Measurements from ENCODE around the gene CEP85. TPM values are rescaled to one million over a fixed set of nuclear protein-coding genes. Genes with fewer than 3 reads are reported as not detected.

CEP85 gene, protein sequence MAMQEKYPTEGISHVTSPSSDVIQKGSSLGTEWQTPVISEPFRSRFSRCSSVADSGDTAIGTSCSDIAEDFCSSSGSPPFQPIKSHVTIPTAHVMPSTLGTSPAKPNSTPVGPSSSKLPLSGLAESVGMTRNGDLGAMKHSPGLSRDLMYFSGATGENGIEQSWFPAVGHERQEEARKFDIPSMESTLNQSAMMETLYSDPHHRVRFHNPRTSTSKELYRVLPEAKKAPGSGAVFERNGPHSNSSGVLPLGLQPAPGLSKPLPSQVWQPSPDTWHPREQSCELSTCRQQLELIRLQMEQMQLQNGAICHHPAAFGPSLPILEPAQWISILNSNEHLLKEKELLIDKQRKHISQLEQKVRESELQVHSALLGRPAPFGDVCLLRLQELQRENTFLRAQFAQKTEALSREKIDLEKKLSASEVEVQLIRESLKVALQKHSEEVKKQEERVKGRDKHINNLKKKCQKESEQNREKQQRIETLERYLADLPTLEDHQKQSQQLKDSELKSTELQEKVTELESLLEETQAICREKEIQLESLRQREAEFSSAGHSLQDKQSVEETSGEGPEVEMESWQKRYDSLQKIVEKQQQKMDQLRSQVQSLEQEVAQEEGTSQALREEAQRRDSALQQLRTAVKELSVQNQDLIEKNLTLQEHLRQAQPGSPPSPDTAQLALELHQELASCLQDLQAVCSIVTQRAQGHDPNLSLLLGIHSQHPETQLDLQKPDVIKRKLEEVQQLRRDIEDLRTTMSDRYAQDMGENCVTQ
- 37.0 and 37.1 TPM in 2 replicates for total RNA-seq

- H3K36me3 Mint-ChIP-seq (ENCODE audit: low read depth) = peaks cover 16% of the 10 kb centered on the region
- DNase-seq (ENCODE audit: low spot score) = peak; percentile 98
- peaks cover 4% of the 10 kb centered on the region for H3K27me3 Mint-ChIP-seq (ENCODE audit: insufficient read depth)
- intact Hi-C loops (cut with micrococcal nuclease) = loop anchor here (1.0 to 5.0 kb wide), 13 partner anchors 9 to 758 kb away; partner anchors contain the start of genes CATSPER4, DHDDS, HMGN2 and PDIK1L
- peak within 1 kb of the TSS; percentile 96 for H3K27ac Mint-ChIP-seq
- peaks cover 43% of the 10 kb centered on the region for H3K4me1 Mint-ChIP-seq (ENCODE audit: low read depth)
- H3K4me3 Mint-ChIP-seq = peak within 1 kb of the TSS; percentile 100
- H3K9me3 Mint-ChIP-seq = no peaks in the 10 kb centered on the region
These were observed at the start of gene CEP85 for GRCh38 chr1:26233903-26234643. Gene CEP85, plus strand, starts transcription at chr1:26234200. Its CDS starts 5,584 bp downstream, at chr1:26239784.

GRCh38 chr1:26184883-26185282 lies 49.1 kb upstream of the CEP85 start:
- no peak overlapping the region for H3K4me3 Mint-ChIP-seq
- H3K4me1 Mint-ChIP-seq (ENCODE audit: low read depth) = no peaks in the 10 kb centered on the region
- DNase-seq (ENCODE audit: low spot score) = no peak
- no peak overlapping the region for H3K27ac Mint-ChIP-seq
- H3K9me3 Mint-ChIP-seq = no peaks in the 10 kb centered on the region
- intact Hi-C loops (cut with micrococcal nuclease) = no loop called here
- peaks cover 7% of the 10 kb centered on the region for H3K27me3 Mint-ChIP-seq (ENCODE audit: insufficient read depth)
- H3K36me3 Mint-ChIP-seq (ENCODE audit: low read depth) = no peaks in the 10 kb centered on the region

GRCh38 chr1:26187882-26188281 lies 46.1 kb upstream of the CEP85 start:
- H3K27ac Mint-ChIP-seq = no peak overlapping the region
- peaks cover 2% of the 10 kb centered on the region for H3K36me3 Mint-ChIP-seq (ENCODE audit: low read depth)
- peaks cover 14% of the 10 kb centered on the region for H3K4me1 Mint-ChIP-seq (ENCODE audit: low read depth)
- intact Hi-C loops (cut with micrococcal nuclease) = no loop called here
- no peak overlapping the region for H3K4me3 Mint-ChIP-seq
- no peak for DNase-seq (ENCODE audit: low spot score)
- H3K27me3 Mint-ChIP-seq (ENCODE audit: insufficient read depth) = peaks cover 5% of the 10 kb centered on the region
- no peaks in the 10 kb centered on the region for H3K9me3 Mint-ChIP-seq

- Mint-ChIP-seq H3K27ac (no peak overlapping the region), H3K4me1 (ENCODE audit: low read depth) (peaks cover 20% of the 10 kb centered on the region), H3K27me3 (ENCODE audit: insufficient read depth) (peaks cover 5% of the 10 kb centered on the region), H3K36me3 (ENCODE audit: low read depth) (peaks cover 2% of the 10 kb centered on the region), H3K9me3 (no peaks in the 10 kb centered on the region), H3K4me3 (no peak overlapping the region)
- no peak for DNase-seq (ENCODE audit: low spot score)
- intact Hi-C loops (cut with micrococcal nuclease) = no loop called here
These were observed 45.5 kb upstream of the CEP85 start for GRCh38 chr1:26188477-26188876.

DNA sequence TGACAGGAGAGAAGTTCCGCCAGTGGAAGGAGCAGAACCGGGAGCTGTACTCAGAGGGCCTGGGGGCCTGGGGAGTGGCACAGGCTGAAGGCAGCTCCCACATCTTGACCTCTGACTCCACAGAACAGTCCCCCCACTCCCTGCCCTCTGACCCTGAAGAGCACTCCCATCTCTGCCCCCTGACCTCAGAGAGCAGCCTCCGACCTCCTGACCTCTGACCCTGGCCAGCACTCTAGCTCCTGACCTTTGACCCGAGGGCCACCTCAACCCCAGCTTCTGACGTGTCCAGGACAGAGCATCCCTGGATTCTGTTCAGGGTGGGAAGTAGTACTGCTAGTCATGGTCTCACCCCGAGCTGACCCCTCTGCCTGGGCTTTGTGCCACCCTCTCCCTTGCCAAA lies 44.7 kb upstream of the CEP85 start:
- H3K9me3 Mint-ChIP-seq = no peaks in the 10 kb centered on the region
- H3K27ac Mint-ChIP-seq = no peak overlapping the region
- H3K36me3 Mint-ChIP-seq (ENCODE audit: low read depth) = peaks cover 2% of the 10 kb centered on the region
- intact Hi-C loops (cut with micrococcal nuclease) = no loop called here
- H3K27me3 Mint-ChIP-seq (ENCODE audit: insufficient read depth) = peaks cover 10% of the 10 kb centered on the region
- DNase-seq (ENCODE audit: low spot score) = no peak
- H3K4me3 Mint-ChIP-seq = no peak overlapping the region
- H3K4me1 Mint-ChIP-seq (ENCODE audit: low read depth) = peaks cover 26% of the 10 kb centered on the region

DNA sequence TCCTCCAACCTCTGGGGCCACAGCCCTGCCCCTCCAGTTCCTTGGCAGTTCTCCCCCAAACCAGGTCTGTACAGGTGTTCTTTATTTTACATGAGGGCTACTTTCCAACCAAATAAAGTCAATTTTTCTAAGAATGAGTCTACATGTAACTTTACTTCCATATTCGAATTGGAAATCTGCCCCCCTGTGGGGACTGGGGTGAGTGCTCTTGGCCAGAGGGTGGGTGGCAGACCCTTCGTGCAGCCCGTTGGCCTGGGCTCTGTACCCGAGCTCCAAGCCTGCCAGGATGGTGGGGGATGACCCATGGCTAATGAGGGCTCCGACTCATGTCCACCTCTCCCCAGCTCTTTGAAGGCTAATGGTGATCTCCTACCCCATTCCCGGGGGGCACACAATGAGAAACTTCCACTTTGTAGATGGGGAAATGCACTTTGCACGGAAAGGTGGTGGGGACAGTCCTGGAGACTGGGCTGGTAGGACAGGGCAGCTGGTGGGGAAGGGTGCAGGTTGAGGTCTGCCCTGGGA lies 44.2 kb upstream of the CEP85 start:
- H3K9me3 Mint-ChIP-seq = no peaks in the 10 kb centered on the region
- peaks cover 2% of the 10 kb centered on the region for H3K36me3 Mint-ChIP-seq (ENCODE audit: low read depth)
- intact Hi-C loops (cut with micrococcal nuclease) = loop anchor here (5.0 kb wide), 1 partner anchor 42 kb away; the partner anchor contains the start of gene CEP85
- peaks cover 26% of the 10 kb centered on the region for H3K4me1 Mint-ChIP-seq (ENCODE audit: low read depth)
- peaks cover 10% of the 10 kb centered on the region for H3K27me3 Mint-ChIP-seq (ENCODE audit: insufficient read depth)
- no peak for DNase-seq (ENCODE audit: low spot score)
- H3K27ac Mint-ChIP-seq = no peak overlapping the region
- no peak overlapping the region for H3K4me3 Mint-ChIP-seq

- H3K27ac Mint-ChIP-seq = no peak within 1 kb of the TSS
- DNase-seq (ENCODE audit: low spot score) = no peak
- H3K27me3 Mint-ChIP-seq (ENCODE audit: insufficient read depth) = peaks cover 10% of the 10 kb centered on the region
- peaks cover 26% of the 10 kb centered on the region for H3K4me1 Mint-ChIP-seq (ENCODE audit: low read depth)
- H3K4me3 Mint-ChIP-seq = no peak within 1 kb of the TSS
- peaks cover 2% of the 10 kb centered on the region for H3K36me3 Mint-ChIP-seq (ENCODE audit: low read depth)
- intact Hi-C loops (cut with micrococcal nuclease) = loop anchor here (5.0 kb wide), 1 partner anchor 42 kb away; the partner anchor contains the start of gene CEP85
- H3K9me3 Mint-ChIP-seq = no peaks in the 10 kb centered on the region
These were observed 43.5 kb upstream of the CEP85 start, which contains the start of gene CATSPER4 for GRCh38 chr1:26190373-26190987. Gene CATSPER4, plus strand, starts transcription at chr1:26190602. Its CDS starts 26 bp downstream, at chr1:26190628.

DNA sequence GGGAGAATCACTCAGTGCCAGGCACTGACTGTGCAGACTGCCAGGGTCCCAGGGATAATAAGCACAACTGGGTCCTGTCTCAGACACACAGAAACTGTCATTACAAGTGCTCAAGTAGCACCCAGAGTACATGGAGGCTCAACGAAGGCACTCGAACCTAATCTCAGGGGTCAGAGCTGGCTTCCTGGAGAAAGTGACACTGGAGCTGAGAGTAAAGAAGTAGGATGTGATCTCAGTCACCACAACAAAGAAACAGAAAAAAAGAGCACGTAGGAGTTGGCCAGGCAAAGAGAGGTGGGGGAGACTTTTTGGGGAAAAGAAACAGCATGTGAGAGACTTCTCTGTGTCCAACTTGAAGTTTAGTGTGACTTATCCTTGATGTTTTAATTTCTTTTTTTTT lies 42.3 kb upstream of the CEP85 start:
- H3K4me1 Mint-ChIP-seq (ENCODE audit: low read depth) = peaks cover 26% of the 10 kb centered on the region
- H3K27me3 Mint-ChIP-seq (ENCODE audit: insufficient read depth) = peaks cover 14% of the 10 kb centered on the region
- H3K27ac Mint-ChIP-seq = peak overlapping the region; percentile 73
- peaks cover 2% of the 10 kb centered on the region for H3K36me3 Mint-ChIP-seq (ENCODE audit: low read depth)
- peak overlapping the region; percentile 31 for H3K4me3 Mint-ChIP-seq
- intact Hi-C loops (cut with micrococcal nuclease) = loop anchor here (5.0 kb wide), 1 partner anchor 41 kb away; the partner anchor contains the start of gene CEP85
- no peaks in the 10 kb centered on the region for H3K9me3 Mint-ChIP-seq
- DNase-seq (ENCODE audit: low spot score) = peak; percentile 28

- Mint-ChIP-seq H3K4me3 (no peak overlapping the region), H3K27ac (no peak overlapping the region), H3K4me1 (ENCODE audit: low read depth) (peaks cover 33% of the 10 kb centered on the region), H3K27me3 (ENCODE audit: insufficient read depth) (peaks cover 12% of the 10 kb centered on the region), H3K9me3 (no peaks in the 10 kb centered on the region), H3K36me3 (ENCODE audit: low read depth) (peaks cover 2% of the 10 kb centered on the region)
- DNase-seq (ENCODE audit: low spot score) = no peak
- intact Hi-C loops (cut with micrococcal nuclease) = no loop called here
These were observed 38.2 kb upstream of the CEP85 start for GRCh38 chr1:26195805-26196204.

DNA sequence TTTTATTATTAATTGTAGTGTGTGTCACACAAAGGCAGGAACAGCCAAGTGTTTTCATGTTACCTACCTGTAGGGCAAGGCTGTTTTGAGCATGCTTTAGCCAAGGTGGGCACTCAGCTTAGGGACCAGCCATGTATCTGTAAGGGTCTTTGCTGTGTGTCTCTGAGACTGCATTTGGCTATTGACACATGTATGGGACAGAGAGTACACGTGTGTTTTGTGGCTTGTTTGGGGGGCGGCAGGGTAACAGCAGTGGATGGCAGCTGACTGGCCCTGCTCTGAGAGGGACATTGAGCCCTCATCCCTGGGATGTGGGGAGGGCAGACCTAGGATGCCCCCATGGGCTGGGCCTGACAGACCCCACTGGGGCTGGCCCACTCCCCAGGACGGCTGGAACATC lies 36.7 kb upstream of the CEP85 start:
- Mint-ChIP-seq H3K27me3 (ENCODE audit: insufficient read depth) (peaks cover 10% of the 10 kb centered on the region), H3K36me3 (ENCODE audit: low read depth) (no peaks in the 10 kb centered on the region), H3K4me1 (ENCODE audit: low read depth) (peaks cover 37% of the 10 kb centered on the region), H3K27ac (no peak overlapping the region), H3K9me3 (no peaks in the 10 kb centered on the region), H3K4me3 (no peak overlapping the region)
- DNase-seq (ENCODE audit: low spot score) = no peak
- intact Hi-C loops (cut with micrococcal nuclease) = no loop called here

DNA sequence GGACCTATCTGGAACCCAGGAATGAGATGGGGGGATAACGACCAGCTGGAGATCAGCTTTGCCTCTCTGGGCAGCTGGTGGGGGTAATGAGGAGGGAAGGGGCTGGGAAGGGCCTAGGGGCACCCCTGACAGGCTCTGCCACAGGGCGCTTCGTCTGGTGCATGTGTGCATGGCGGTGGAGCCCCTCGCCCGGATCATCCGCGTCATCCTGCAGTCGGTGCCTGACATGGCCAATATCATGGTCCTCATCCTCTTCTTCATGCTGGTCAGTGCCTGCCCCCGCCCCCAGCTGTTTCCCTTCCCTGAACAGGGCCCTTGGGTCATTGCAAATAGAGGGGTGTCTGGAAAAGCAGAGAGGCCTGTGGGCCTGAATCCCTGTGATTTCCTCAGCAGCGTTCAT lies 36.2 kb upstream of the CEP85 start:
- H3K9me3 Mint-ChIP-seq = no peaks in the 10 kb centered on the region
- H3K27ac Mint-ChIP-seq = no peak overlapping the region
- H3K4me3 Mint-ChIP-seq = no peak overlapping the region
- intact Hi-C loops (cut with micrococcal nuclease) = no loop called here
- H3K4me1 Mint-ChIP-seq (ENCODE audit: low read depth) = peaks cover 40% of the 10 kb centered on the region
- peaks cover 10% of the 10 kb centered on the region for H3K27me3 Mint-ChIP-seq (ENCODE audit: insufficient read depth)
- DNase-seq (ENCODE audit: low spot score) = no peak
- no peaks in the 10 kb centered on the region for H3K36me3 Mint-ChIP-seq (ENCODE audit: low read depth)

DNA sequence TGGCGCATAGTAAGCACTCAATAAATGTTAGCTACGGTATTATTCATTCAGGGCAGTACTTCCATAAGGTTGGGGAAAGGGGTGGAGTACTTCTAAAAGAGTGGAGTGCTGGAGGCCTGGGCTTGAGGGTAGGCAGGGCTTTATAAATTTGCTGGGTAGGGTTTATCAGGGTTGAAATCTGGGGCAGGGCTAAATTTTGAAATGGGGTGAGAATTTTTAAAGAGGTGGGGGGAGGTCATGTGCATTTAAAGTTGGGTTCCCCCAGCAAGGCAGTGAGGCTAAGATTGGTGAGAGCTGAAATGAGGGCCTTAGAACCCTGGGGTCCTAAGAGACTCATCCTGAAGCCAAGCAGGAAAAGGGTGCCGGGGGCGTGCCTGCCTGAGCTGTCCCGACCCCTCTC lies 33.6 kb upstream of the CEP85 start:
- no peak for DNase-seq (ENCODE audit: low spot score)
- H3K36me3 Mint-ChIP-seq (ENCODE audit: low read depth) = no peaks in the 10 kb centered on the region
- no peak overlapping the region for H3K4me3 Mint-ChIP-seq
- intact Hi-C loops (cut with micrococcal nuclease) = no loop called here
- H3K27me3 Mint-ChIP-seq (ENCODE audit: insufficient read depth) = peaks cover 5% of the 10 kb centered on the region
- H3K27ac Mint-ChIP-seq = peak overlapping the region; percentile 47
- no peaks in the 10 kb centered on the region for H3K9me3 Mint-ChIP-seq
- peaks cover 36% of the 10 kb centered on the region for H3K4me1 Mint-ChIP-seq (ENCODE audit: low read depth)

Measured in activated T-helper 1 cell treated with anti-CD3 and anti-CD28 coated beads, Interleukin-12 subunit alpha, Interleukin-12 subunit beta, Interleukin-2, Interleukin-4 antibody, amounts not matched to agents 30 ng/mL and 10 ng/mL and 1 ng/mL, durations not matched to agents 14 hours and 24 hours and 36 hours (primary cell).